Naive B cell (primary cell): ENCODE data around the gene LRP10. TPM values are rescaled to one million over a fixed set of nuclear protein-coding genes. Genes with fewer than 3 reads are reported as not detected.

Experiments used
- ATAC-seq, 2 donors: fragments of 150-1000 bp; cut with Tn5 transposase; 2 replicates each; pipeline ENCODE4 v1.10.0; 2021; ENCODE audit warnings: low read depth in 2 of 2, mild to moderate bottlenecking in 2 of 2, moderate library complexity in 2 of 2
- DNase-seq: peaks from one replicate; pipeline ENCODE4 v3.0.0; 2022
- H3K27ac Mint-ChIP-seq, 6 donors: one replicate each; pipeline ENCODE4 v1.8.0; 2020 to 2022; ENCODE audit warnings: mild to moderate bottlenecking in 6 of 6, mixed read lengths in 6 of 6, moderate library complexity in 5 of 6, inconsistent platforms in 2 of 6
- H3K27me3 Mint-ChIP-seq, 3 donors: one replicate each; pipeline ENCODE4 v1.8.0; 2021 to 2022; ENCODE audit warnings: mixed read lengths in 3 of 3, mild to moderate bottlenecking in 1 of 3
- H3K36me3 Mint-ChIP-seq, 2 donors: one replicate each; pipeline ENCODE4 v1.8.0; 2020 to 2022; ENCODE audit warnings: mixed read lengths in 2 of 2, inconsistent platforms in 1 of 2, mild to moderate bottlenecking in 1 of 2
- H3K4me1 Mint-ChIP-seq, 3 donors: one replicate each; pipeline ENCODE4 v1.8.0; 2020 to 2022; ENCODE audit warnings: mixed read lengths in 3 of 3, inconsistent platforms in 1 of 3, mild to moderate bottlenecking in 1 of 3, moderate library complexity in 1 of 3
- H3K4me3 Mint-ChIP-seq, 8 donors: one replicate each; pipeline ENCODE4 v1.8.0; 2020 to 2022; ENCODE audit warnings: mild to moderate bottlenecking in 8 of 8, mixed read lengths in 8 of 8, moderate library complexity in 8 of 8, inconsistent platforms in 2 of 8
- H3K9me3 Mint-ChIP-seq, 7 donors: one replicate each; pipeline ENCODE4 v1.8.0; 2020 to 2022; ENCODE audit warnings: mixed read lengths in 7 of 7, mild to moderate bottlenecking in 5 of 7, inconsistent platforms in 2 of 7, moderate library complexity in 1 of 7
- polyA plus RNA-seq, 6 donors: library from polyadenylated mRNA; unstranded; fragments of 300-500 nt; fragmentation: Illumina TruSeq; gene quantifications; one replicate each; pipeline ENCODE4 v1.2.3, GENCODE V29; 2021; ENCODE audit warnings: low read depth in 6 of 6

LRP10 gene
- polyA plus RNA-seq, 6 donors from 2014 or later: 72.7 to 125 (median 92.6) TPM

GRCh38 chr14:22837114-22837749 is 34.3 kb upstream of the LRP10 start:
- no peak for DNase-seq
- H3K9me3 Mint-ChIP-seq: no peaks in the 10 kb centered on the region
- H3K27ac Mint-ChIP-seq: peak overlapping the region; percentile 11 to 98 (median 80)
- H3K4me3 Mint-ChIP-seq: peak overlapping the region; percentile 92 to 99 (median 96)
- peaks cover 0 to 2% of the 10 kb centered on the region in 2 donors for H3K36me3 Mint-ChIP-seq
- peak; percentile 57 to 58 for ATAC-seq
- peaks cover 0 to 25% (median 0%) of the 10 kb centered on the region in 3 donors for H3K27me3 Mint-ChIP-seq
- H3K4me1 Mint-ChIP-seq: peaks cover 17 to 40% (median 33%) of the 10 kb centered on the region in 3 donors

GRCh38 chr14:22837750-22838538 is 33.6 kb upstream of the LRP10 start:
- peak overlapping the region; percentile 68 to 99 (median 84) for H3K4me3 Mint-ChIP-seq
- H3K36me3 Mint-ChIP-seq: no peaks in the 10 kb centered on the region
- H3K27ac Mint-ChIP-seq: peak overlapping the region in 2 of 6 donors; percentile 91 to 98
- peaks cover 0 to 25% (median 0%) of the 10 kb centered on the region in 3 donors for H3K27me3 Mint-ChIP-seq
- peak in 1 of 2 donors; percentile 27 for ATAC-seq
- no peaks in the 10 kb centered on the region for H3K9me3 Mint-ChIP-seq
- H3K4me1 Mint-ChIP-seq: peaks cover 17 to 39% (median 33%) of the 10 kb centered on the region in 3 donors
- DNase-seq: no peak

- Mint-ChIP-seq H3K9me3 (no peaks in the 10 kb centered on the region), H3K4me1 (peaks cover 17 to 39% (median 33%) of the 10 kb centered on the region in 3 donors), H3K4me3 (peak overlapping the region in 5 of 8 donors; percentile 10 to 99 (median 78)), H3K36me3 (no peaks in the 10 kb centered on the region), H3K27ac (peak overlapping the region in 1 of 6 donors; percentile 13), H3K27me3 (peaks cover 0 to 25% (median 0%) of the 10 kb centered on the region in 3 donors)
- DNase-seq: no peak
- no peak for ATAC-seq
Observed at GRCh38 chr14:22838631-22839041, 32.9 kb upstream of the LRP10 start.

- ATAC-seq (no peak), DNase-seq (no peak)
- H3K27me3 Mint-ChIP-seq: peaks cover 0 to 25% (median 0%) of the 10 kb centered on the region in 3 donors
- no peaks in the 10 kb centered on the region for H3K36me3 Mint-ChIP-seq
- H3K27ac Mint-ChIP-seq: peak overlapping the region in 2 of 6 donors; percentile 1 to 80
- H3K4me1 Mint-ChIP-seq: peaks cover 17 to 39% (median 33%) of the 10 kb centered on the region in 3 donors
- peak overlapping the region in 6 of 8 donors; percentile 15 to 97 (median 56) for H3K4me3 Mint-ChIP-seq
- H3K9me3 Mint-ChIP-seq: no peaks in the 10 kb centered on the region
Observed at GRCh38 chr14:22839159-22839779, 32.3 kb upstream of the LRP10 start.

GRCh38 chr14:22841311-22841710 is 30.2 kb upstream of the LRP10 start:
- Mint-ChIP-seq H3K27me3 (peaks cover 0 to 35% (median 15%) of the 10 kb centered on the region in 3 donors), H3K4me3 (no peak overlapping the region), H3K4me1 (peaks cover 8 to 26% (median 21%) of the 10 kb centered on the region in 3 donors), H3K36me3 (no peaks in the 10 kb centered on the region), H3K27ac (no peak overlapping the region), H3K9me3 (no peaks in the 10 kb centered on the region)
- ATAC-seq (no peak), DNase-seq (no peak)

- Mint-ChIP-seq H3K27me3 (peaks cover 0 to 39% (median 20%) of the 10 kb centered on the region in 3 donors), H3K36me3 (no peaks in the 10 kb centered on the region), H3K4me3 (no peak overlapping the region), H3K27ac (no peak overlapping the region), H3K4me1 (peaks cover 5 to 27% (median 18%) of the 10 kb centered on the region in 3 donors), H3K9me3 (no peaks in the 10 kb centered on the region)
- no peak for DNase-seq
- ATAC-seq: no peak
Observed at GRCh38 chr14:22841769-22842168, 29.8 kb upstream of the LRP10 start.

GRCh38 chr14:22842211-22843122 is 29.1 kb upstream of the LRP10 start:
- Mint-ChIP-seq H3K27ac (no peak overlapping the region), H3K27me3 (peaks cover 0 to 41% (median 26%) of the 10 kb centered on the region in 3 donors)

GRCh38 chr14:22843123-22843925 is 28.2 kb upstream of the LRP10 start:
- DNase-seq (no peak), ATAC-seq (no peak)
- Mint-ChIP-seq H3K9me3 (no peaks in the 10 kb centered on the region), H3K4me3 (no peak overlapping the region), H3K4me1 (peaks cover 4 to 23% (median 12%) of the 10 kb centered on the region in 3 donors), H3K27ac (no peak overlapping the region), H3K36me3 (no peaks in the 10 kb centered on the region), H3K27me3 (peaks cover 0 to 48% (median 32%) of the 10 kb centered on the region in 3 donors)

More at GRCh38 chr14:22842211-22843122, 29.1 kb upstream of the LRP10 start:
- no peaks in the 10 kb centered on the region for H3K36me3 Mint-ChIP-seq
- no peak for ATAC-seq
- peaks cover 0 to 22% (median 14%) of the 10 kb centered on the region in 3 donors for H3K4me1 Mint-ChIP-seq
- DNase-seq: no peak
- H3K9me3 Mint-ChIP-seq: no peaks in the 10 kb centered on the region
- no peak overlapping the region for H3K4me3 Mint-ChIP-seq

GRCh38 chr14:22844221-22845102 is 27.1 kb upstream of the LRP10 start:
- Mint-ChIP-seq H3K4me3 (no peak overlapping the region), H3K36me3 (no peaks in the 10 kb centered on the region), H3K27me3 (peaks cover 0 to 44% (median 39%) of the 10 kb centered on the region in 3 donors), H3K9me3 (no peaks in the 10 kb centered on the region), H3K4me1 (peaks cover 8 to 21% (median 9%) of the 10 kb centered on the region in 3 donors), H3K27ac (peak overlapping the region in 1 of 6 donors; percentile 67)
- ATAC-seq: no peak
- no peak for DNase-seq

- peak overlapping the region in 1 of 6 donors; percentile 67 for H3K27ac Mint-ChIP-seq
- H3K9me3 Mint-ChIP-seq: no peaks in the 10 kb centered on the region
- H3K4me3 Mint-ChIP-seq: no peak overlapping the region
- H3K36me3 Mint-ChIP-seq: no peaks in the 10 kb centered on the region
- no peak for ATAC-seq
- H3K4me1 Mint-ChIP-seq: peaks cover 5 to 21% (median 9%) of the 10 kb centered on the region in 3 donors
- DNase-seq: no peak
- H3K27me3 Mint-ChIP-seq: peaks cover 0 to 39% (median 38%) of the 10 kb centered on the region in 3 donors
Observed at GRCh38 chr14:22845103-22845394, 26.5 kb upstream of the LRP10 start.

- H3K36me3 Mint-ChIP-seq: no peaks in the 10 kb centered on the region
- no peak for DNase-seq
- peaks cover 3 to 21% (median 9%) of the 10 kb centered on the region in 3 donors for H3K4me1 Mint-ChIP-seq
- ATAC-seq: no peak
- peak overlapping the region in 1 of 6 donors; percentile 32 for H3K27ac Mint-ChIP-seq
- no peak overlapping the region for H3K4me3 Mint-ChIP-seq
- peaks cover 0 to 39% (median 36%) of the 10 kb centered on the region in 3 donors for H3K27me3 Mint-ChIP-seq
- no peaks in the 10 kb centered on the region for H3K9me3 Mint-ChIP-seq
Observed at GRCh38 chr14:22845821-22846625, 25.5 kb upstream of the LRP10 start.
